Rectal smooth muscle tissue (tissue), 1 donor: ENCODE results near the gene ZRSR2.
"Not testable (repeated sequence)": the region's sequence is repeated elsewhere in the genome, so short reads cannot be mapped to it uniquely, and the experiment has no call there.

ENCODE experiments used
- H3K27ac ChIP-seq: one replicate; pipeline ENCODE4 v1.7.0; 2013; ENCODE audit warnings: low read depth, low read length, inconsistent platforms
- H3K27me3 ChIP-seq: one replicate; pipeline ENCODE4 v1.7.0; 2013; ENCODE audit warnings: low read length; ENCODE audit not compliant: control insufficient read depth, insufficient read depth
- H3K36me3 ChIP-seq: one replicate; pipeline ENCODE4 v1.7.0; 2013; ENCODE audit warnings: low read length; ENCODE audit not compliant: control insufficient read depth, insufficient read depth
- H3K4me1 ChIP-seq: one replicate; pipeline ENCODE4 v1.7.0; 2013; ENCODE audit warnings: low read length; ENCODE audit not compliant: control insufficient read depth, insufficient read depth
- H3K4me3 ChIP-seq: one replicate; pipeline ENCODE4 v1.7.0; 2013; ENCODE audit warnings: low read length
- H3K9ac ChIP-seq: one replicate; pipeline ENCODE4 v1.7.0; 2013; ENCODE audit warnings: low read length

ZRSR2 gene

GRCh38 chrX:15789979-15790768 is at the start of gene ZRSR2:
Gene ZRSR2 (plus strand): TSS chrX:15790484. CDS start chrX:15790496, 12 bp downstream.
- Histone ChIP-seq H3K27me3 (no peaks in the 10 kb centered on the region), H3K9ac (peak within 1 kb of the TSS; percentile 35), H3K36me3 (no peaks in the 10 kb centered on the region), H3K27ac (peak within 1 kb of the TSS; percentile 33), H3K4me1 (no peaks in the 10 kb centered on the region), H3K4me3 (peak within 1 kb of the TSS; percentile 76)

- Histone ChIP-seq H3K4me1 (no peaks in the 10 kb centered on the region), H3K27ac (no peak overlapping the region), H3K27me3 (no peaks in the 10 kb centered on the region), H3K36me3 (no peaks in the 10 kb centered on the region), H3K9ac (no peak overlapping the region), H3K4me3 (no peak overlapping the region)
Observed at GRCh38 chrX:15744181-15744867, 46.0 kb upstream of the ZRSR2 start.

- no peak overlapping the region for H3K9ac ChIP-seq
- H3K27ac ChIP-seq = no peak overlapping the region
- no peaks in the 10 kb centered on the region for H3K27me3 ChIP-seq
- peaks cover 3% of the 10 kb centered on the region for H3K4me1 ChIP-seq
- H3K36me3 ChIP-seq = no peaks in the 10 kb centered on the region
- no peak overlapping the region for H3K4me3 ChIP-seq
Observed at GRCh38 chrX:15745179-15745578, 45.1 kb upstream of the ZRSR2 start.

- H3K9ac ChIP-seq, H3K27ac ChIP-seq, H3K4me3 ChIP-seq, H3K4me1 ChIP-seq, H3K36me3 ChIP-seq, H3K27me3 ChIP-seq: not testable (repeated sequence)
Observed at GRCh38 chrX:15746651-15747050, 43.6 kb upstream of the ZRSR2 start.

- H3K27ac ChIP-seq = no peak overlapping the region
- H3K27me3 ChIP-seq = no peaks in the 10 kb centered on the region
- H3K9ac ChIP-seq = no peak overlapping the region
- H3K4me3 ChIP-seq = no peak overlapping the region
- H3K36me3 ChIP-seq = no peaks in the 10 kb centered on the region
- H3K4me1 ChIP-seq = peaks cover 12% of the 10 kb centered on the region
Observed at GRCh38 chrX:15747626-15748173, 42.6 kb upstream of the ZRSR2 start.

GRCh38 chrX:15748841-15749240 is 41.4 kb upstream of the ZRSR2 start:
- no peak overlapping the region for H3K4me3 ChIP-seq
- no peak overlapping the region for H3K9ac ChIP-seq
- H3K27me3 ChIP-seq = no peaks in the 10 kb centered on the region
- peak overlapping the region; percentile 66 for H3K27ac ChIP-seq
- no peaks in the 10 kb centered on the region for H3K36me3 ChIP-seq
- H3K4me1 ChIP-seq = peaks cover 12% of the 10 kb centered on the region

GRCh38 chrX:15749642-15750610 is 40.4 kb upstream of the ZRSR2 start:
- H3K9ac ChIP-seq = no peak overlapping the region

GRCh38 chrX:15750611-15751154 is 39.6 kb upstream of the ZRSR2 start:
- Histone ChIP-seq H3K27me3 (no peaks in the 10 kb centered on the region), H3K4me3 (no peak overlapping the region), H3K4me1 (peaks cover 12% of the 10 kb centered on the region), H3K36me3 (no peaks in the 10 kb centered on the region), H3K27ac (peak overlapping the region; percentile 79), H3K9ac (no peak overlapping the region)

More at GRCh38 chrX:15749642-15750610, 40.4 kb upstream of the ZRSR2 start:
- H3K4me3 ChIP-seq = no peak overlapping the region
- H3K36me3 ChIP-seq = no peaks in the 10 kb centered on the region
- peaks cover 12% of the 10 kb centered on the region for H3K4me1 ChIP-seq
- H3K27ac ChIP-seq = peak overlapping the region; percentile 79
- no peaks in the 10 kb centered on the region for H3K27me3 ChIP-seq

GRCh38 chrX:15751155-15751819 is 39.0 kb upstream of the ZRSR2 start:
- H3K27ac ChIP-seq = peak overlapping the region; percentile 79
- H3K4me1 ChIP-seq = peaks cover 12% of the 10 kb centered on the region
- no peak overlapping the region for H3K4me3 ChIP-seq
- no peak overlapping the region for H3K9ac ChIP-seq
- no peaks in the 10 kb centered on the region for H3K27me3 ChIP-seq
- H3K36me3 ChIP-seq = no peaks in the 10 kb centered on the region

- Histone ChIP-seq H3K36me3 (no peaks in the 10 kb centered on the region), H3K4me1 (peaks cover 9% of the 10 kb centered on the region), H3K4me3 (no peak overlapping the region), H3K27ac (no peak overlapping the region), H3K9ac (no peak overlapping the region), H3K27me3 (no peaks in the 10 kb centered on the region)
Observed at GRCh38 chrX:15755091-15755490, 35.2 kb upstream of the ZRSR2 start.

GRCh38 chrX:15758140-15758539 is 32.1 kb upstream of the ZRSR2 start:
- H3K36me3 ChIP-seq = no peaks in the 10 kb centered on the region
- no peak overlapping the region for H3K27ac ChIP-seq
- H3K9ac ChIP-seq = no peak overlapping the region
- no peaks in the 10 kb centered on the region for H3K4me1 ChIP-seq
- no peaks in the 10 kb centered on the region for H3K27me3 ChIP-seq
- H3K4me3 ChIP-seq = no peak overlapping the region
